ENCODE data around the gene CARD19.
"Not testable (repeated sequence)": the region's sequence is repeated elsewhere in the genome, so short reads cannot be mapped to it uniquely, and the experiment has no call there.

Gene CARD19

GRCh38 chr9:93096811-93097382 lies 880 bp downstream of the CARD19 start:
- no peak for TF ChIP-seq ZNF274 (IDR thresholded peaks at IDR 0.05; ENCODE audit: low read depth, low read length)
- peak overlapping the region; percentile 75 for H3K4me3 ChIP-seq (ENCODE audit: low read length)

- peak overlapping the region; percentile 75; the same call in 1 of the 2 replicates for H3K4me3 ChIP-seq (ENCODE audit: low read length)
- no peak for TF ChIP-seq ZNF274 (IDR thresholded peaks at IDR 0.05; ENCODE audit: low read depth, low read length)
These were observed 1.6 kb downstream of the CARD19 start for GRCh38 chr9:93097511-93098201.

- no peak for TF ChIP-seq ZNF274 (IDR thresholded peaks at IDR 0.05; ENCODE audit: low read depth, low read length)
- H3K4me3 ChIP-seq (ENCODE audit: low read length): no peak overlapping the region; the same call in 1 of the 2 replicates
These were observed 2.4 kb downstream of the CARD19 start for GRCh38 chr9:93098236-93098946.

GRCh38 chr9:93099551-93100275 lies 3.7 kb downstream of the CARD19 start:
- no peak overlapping the region for H3K4me3 ChIP-seq (ENCODE audit: low read length)

GRCh38 chr9:93100276-93100636 lies 4.2 kb downstream of the CARD19 start:
- H3K4me3 ChIP-seq (ENCODE audit: low read length): no peak overlapping the region
- TF ChIP-seq ZNF274 (IDR thresholded peaks at IDR 0.05; ENCODE audit: low read depth, low read length): no peak

More at GRCh38 chr9:93099551-93100275, 3.7 kb downstream of the CARD19 start:
- TF ChIP-seq ZNF274 (IDR thresholded peaks at IDR 0.05; ENCODE audit: low read depth, low read length): no peak

GRCh38 chr9:93101086-93101485 lies 5.1 kb downstream of the CARD19 start:
- not testable (repeated sequence) for H3K4me3 ChIP-seq (ENCODE audit: low read length)

GRCh38 chr9:93105620-93106019 lies 9.6 kb downstream of the CARD19 start:
- H3K4me3 ChIP-seq (ENCODE audit: low read length): no peak overlapping the region
- no peak for TF ChIP-seq ZNF274 (IDR thresholded peaks at IDR 0.05; ENCODE audit: low read depth, low read length)

- H3K4me3 ChIP-seq (ENCODE audit: low read length): no peak overlapping the region
- no peak for TF ChIP-seq ZNF274 (IDR thresholded peaks at IDR 0.05; ENCODE audit: low read depth, low read length)
These were observed 11.3 kb downstream of the CARD19 start for GRCh38 chr9:93107151-93107824.

GRCh38 chr9:93107825-93108161 lies 11.8 kb downstream of the CARD19 start:
- no peak overlapping the region for H3K4me3 ChIP-seq (ENCODE audit: low read length)
- TF ChIP-seq ZNF274 (IDR thresholded peaks at IDR 0.05; ENCODE audit: low read depth, low read length): no peak

- H3K4me3 ChIP-seq (ENCODE audit: low read length): no peak overlapping the region
- no peak for TF ChIP-seq ZNF274 (IDR thresholded peaks at IDR 0.05; ENCODE audit: low read depth, low read length)
These were observed 12.4 kb downstream of the CARD19 start for GRCh38 chr9:93108291-93109041.

- no peak for TF ChIP-seq ZNF274 (IDR thresholded peaks at IDR 0.05; ENCODE audit: low read depth, low read length)
- H3K4me3 ChIP-seq (ENCODE audit: low read length): no peak overlapping the region
These were observed 14.4 kb downstream of the CARD19 start for GRCh38 chr9:93110311-93110855.

- TF ChIP-seq ZNF274 (IDR thresholded peaks at IDR 0.05; ENCODE audit: low read depth, low read length): no peak
- no peak overlapping the region for H3K4me3 ChIP-seq (ENCODE audit: low read length)
These were observed 15.0 kb downstream of the CARD19 start for GRCh38 chr9:93111001-93111370.

GRCh38 chr9:93111371-93112115 lies 15.5 kb downstream of the CARD19 start:
- no peak overlapping the region for H3K4me3 ChIP-seq (ENCODE audit: low read length)
- no peak for TF ChIP-seq ZNF274 (IDR thresholded peaks at IDR 0.05; ENCODE audit: low read depth, low read length)

Measured in GM08714 (cell line).